Liver (tissue), 9 donors: ENCODE data around the gene SPATS2L. TPM values are rescaled to one million over a fixed set of nuclear protein-coding genes. Genes with fewer than 3 reads are reported as not detected.

ENCODE experiments used
- DNase-seq: peaks from one replicate; pipeline ENCODE4 v3.0.0-alpha.2; 2017; ENCODE audit warnings: low spot score
- H3K27ac ChIP-seq, 2 donors: one replicate each; pipeline ENCODE4 v1.7.0; 2013; ENCODE audit warnings: inconsistent platforms in 2 of 2, low read length in 2 of 2, control low read depth in 1 of 2, low read depth in 1 of 2, mild to moderate bottlenecking in 1 of 2
- H3K27me3 ChIP-seq, 4 donors: one replicate each; pipeline versions ENCODE4 v1.6.1 to v1.7.0; 2013; ENCODE audit warnings: low read length in 3 of 4, inconsistent platforms in 1 of 4, mild to moderate bottlenecking in 1 of 4, moderate library complexity in 1 of 4; ENCODE audit not compliant: control insufficient read depth in 4 of 4, insufficient read depth in 4 of 4
- H3K36me3 ChIP-seq, 4 donors: one replicate each; pipeline versions ENCODE4 v1.6.1 to v1.7.0; 2013; ENCODE audit warnings: low read length in 3 of 4, mild to moderate bottlenecking in 3 of 4, low read depth in 1 of 4, moderate library complexity in 1 of 4; ENCODE audit not compliant: control insufficient read depth in 4 of 4, insufficient read depth in 3 of 4
- H3K4me1 ChIP-seq, 4 donors: one replicate each; pipeline versions ENCODE4 v1.6.1 to v1.7.0; 2013; ENCODE audit warnings: low read length in 3 of 4, mild to moderate bottlenecking in 3 of 4, moderate library complexity in 1 of 4; ENCODE audit not compliant: control insufficient read depth in 4 of 4, insufficient read depth in 4 of 4
- H3K4me3 ChIP-seq, 3 donors: one replicate each; pipeline versions ENCODE4 v1.6.1 to v1.7.0; 2013; ENCODE audit warnings: low read length in 3 of 3, control low read depth in 1 of 3, low read depth in 1 of 3, mild to moderate bottlenecking in 1 of 3
- H3K9ac ChIP-seq, 2 donors: one replicate each; pipeline ENCODE4 v1.7.0; 2013; ENCODE audit warnings: low read length in 2 of 2, mild to moderate bottlenecking in 2 of 2, moderate library complexity in 2 of 2, control low read depth in 1 of 2, low read depth in 1 of 2
- H3K9me3 ChIP-seq, 4 donors: one replicate each; pipeline versions ENCODE4 v1.6.1 to v1.7.0; 2013; ENCODE audit warnings: low read length in 3 of 4; ENCODE audit not compliant: control insufficient read depth in 4 of 4
- EGR1 ChIP-seq, 2 donors: IDR thresholded peaks; 2 replicates each; pipeline ENCODE4 v1.6.1; 2016 to 2018; ENCODE audit warnings: antibody characterized with exemption in 2 of 2, low read depth in 2 of 2
- FOXA1 ChIP-seq: IDR thresholded peaks from 2 replicates; pipeline ENCODE4 v1.6.1; 2016; ENCODE audit warnings: antibody characterized with exemption
- FOXA2 ChIP-seq: IDR thresholded peaks from 2 replicates; pipeline ENCODE4 v1.6.1; 2016; ENCODE audit warnings: antibody characterized with exemption
- GABPA ChIP-seq, 2 donors: IDR thresholded peaks in 1 of 2; conservative IDR thresholded peaks in 1 of 2; 2 replicates each; pipeline ENCODE4 v1.6.1; 2016; ENCODE audit warnings: antibody characterized with exemption in 2 of 2, mild to moderate bottlenecking in 1 of 2, moderate library complexity in 1 of 2
- HNF4A ChIP-seq, 2 donors: conservative IDR thresholded peaks; 2 replicates each; pipeline ENCODE4 v1.6.1; 2016; ENCODE audit warnings: antibody characterized with exemption in 2 of 2, mild to moderate bottlenecking in 2 of 2
- HNF4G ChIP-seq: IDR thresholded peaks from 2 replicates; pipeline ENCODE4 v1.6.1; 2016; ENCODE audit warnings: antibody characterized with exemption
- JUND ChIP-seq, 2 donors: IDR thresholded peaks; 2 replicates each; pipeline ENCODE4 v1.6.1; 2016; ENCODE audit warnings: antibody characterized with exemption in 2 of 2
- NR2F2 ChIP-seq: IDR thresholded peaks from 2 replicates; pipeline ENCODE4 v1.6.1; 2016; ENCODE audit warnings: antibody characterized with exemption
- SP1 ChIP-seq: IDR thresholded peaks from 2 replicates; pipeline ENCODE4 v1.6.1; 2018; ENCODE audit warnings: antibody characterized with exemption, mild to moderate bottlenecking
- TAF1 ChIP-seq: conservative IDR thresholded peaks from 2 replicates; pipeline ENCODE4 v1.6.1; 2016; ENCODE audit warnings: antibody characterized with exemption, mild to moderate bottlenecking
- YY1 ChIP-seq: IDR thresholded peaks from 2 replicates; pipeline ENCODE4 v1.6.1; 2016; ENCODE audit warnings: antibody characterized with exemption, mild to moderate bottlenecking
- WGBS: extraction: QIAGEN DNeasy Blood & Tissue Kit; methylation state at CpG from one replicate; pipeline ENCODE4 v1.1.7; 2013; 5-methylcytosine and 5-hydroxymethylcytosine counted together
- polyA plus RNA-seq, 2 donors: library from polyadenylated mRNA; stranded (reverse) in 1 of 2; unstranded in 1 of 2; fragments of 200-250 nt in 1 of 2; fragments of >200 nt in 1 of 2; fragmentation: Nextera tagmentation in 1 of 2; extraction: Ambion mirVana in 1 of 2; gene quantifications; one replicate each; pipeline versions ENCODE4 v1.2.1 to v1.2.3, GENCODE V29; 2013 to 2015
- total RNA-seq, 2 donors: library from RNA; depleted of rRNA; stranded (reverse); fragments of >200 nt; gene quantifications; one replicate each; pipeline ENCODE4 v1.2.3, GENCODE V29; 2014
- TF ChIP-seq, protein P1 (sequence below): IDR thresholded peaks from 2 replicates; pipeline ENCODE4 v1.6.1; 2016; ENCODE audit warnings: antibody characterized with exemption
- TF ChIP-seq, protein P2 (sequence below): IDR thresholded peaks from 2 replicates; pipeline ENCODE4 v1.6.1; 2016; ENCODE audit warnings: antibody characterized with exemption
- TF ChIP-seq, protein P3 (sequence below): fragments of 150-350 bp; IDR thresholded peaks from 2 replicates; pipeline ENCODE4 v1.5.1; 2017; ENCODE audit warnings: improper control_type of control experiment, low read depth, low read length; ENCODE audit not compliant: missing input control
- TF ChIP-seq, protein P4 (sequence below): IDR thresholded peaks from 2 replicates; pipeline ENCODE4 v1.6.1; 2016; ENCODE audit warnings: antibody characterized with exemption, mild to moderate bottlenecking
- donor health status: healthy.
- donor health status: healthy.
- donor health status: healthy.
- donor health status: healthy.
- donor health status: healthy.

The SPATS2L gene
- total and polyA plus RNA-seq, 4 donors: 31.4 to 49.9 (median 42.4) TPM

DNA sequence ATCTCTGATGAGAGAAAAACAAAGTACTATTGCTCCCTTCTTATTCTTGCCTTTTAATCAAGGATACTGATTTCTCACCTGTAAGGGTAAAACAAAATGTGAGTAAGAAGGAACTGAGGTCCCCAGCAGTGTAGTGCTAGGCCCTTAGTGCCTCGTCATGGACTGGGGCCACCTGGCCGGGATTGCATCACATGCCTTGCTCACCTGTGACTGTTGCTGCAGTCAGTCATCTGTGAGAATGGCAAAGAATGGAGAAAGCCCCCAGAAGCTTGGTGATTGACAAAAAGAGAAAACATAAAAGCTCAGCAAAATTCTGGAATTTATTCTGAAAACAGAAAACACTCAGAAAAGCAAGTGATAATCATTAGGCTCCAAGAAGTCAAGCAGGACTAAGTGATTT, 63.4 kb downstream of the SPATS2L start:
- H3K27me3 ChIP-seq: no peaks in the 10 kb centered on the region
- H3K36me3 ChIP-seq: no peaks in the 10 kb centered on the region
- H3K9me3 ChIP-seq: no peaks in the 10 kb centered on the region
- 19% methylated on average over 2 of the region's 2 CpGs for WGBS
- H3K27ac ChIP-seq: no peak overlapping the region
- no peak overlapping the region for H3K9ac ChIP-seq
- TF ChIP-seq NR2F2 (no peak), GABPA (IDR thresholded peaks at IDR 0.05 in 1 of 2, conservative IDR thresholded peaks at IDR 0.05 in 1 of 2) (no peak), FOXA1 (no peak), HNF4G (no peak), TAF1 (no peak), HNF4A (conservative IDR thresholded peaks at IDR 0.05) (no peak), EGR1 (IDR thresholded peaks at IDR 0.05; ENCODE audit: low read depth in 2 of 2) (no peak), JUND (IDR thresholded peaks at IDR 0.05) (no peak), SP1 (no peak), FOXA2 (no peak)
- TF ChIP-seq, protein P1, sequence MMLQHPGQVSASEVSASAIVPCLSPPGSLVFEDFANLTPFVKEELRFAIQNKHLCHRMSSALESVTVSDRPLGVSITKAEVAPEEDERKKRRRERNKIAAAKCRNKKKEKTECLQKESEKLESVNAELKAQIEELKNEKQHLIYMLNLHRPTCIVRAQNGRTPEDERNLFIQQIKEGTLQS: no peak
- TF ChIP-seq, protein P2, sequence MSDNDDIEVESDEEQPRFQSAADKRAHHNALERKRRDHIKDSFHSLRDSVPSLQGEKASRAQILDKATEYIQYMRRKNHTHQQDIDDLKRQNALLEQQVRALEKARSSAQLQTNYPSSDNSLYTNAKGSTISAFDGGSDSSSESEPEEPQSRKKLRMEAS: no peak
- TF ChIP-seq, protein P3, sequence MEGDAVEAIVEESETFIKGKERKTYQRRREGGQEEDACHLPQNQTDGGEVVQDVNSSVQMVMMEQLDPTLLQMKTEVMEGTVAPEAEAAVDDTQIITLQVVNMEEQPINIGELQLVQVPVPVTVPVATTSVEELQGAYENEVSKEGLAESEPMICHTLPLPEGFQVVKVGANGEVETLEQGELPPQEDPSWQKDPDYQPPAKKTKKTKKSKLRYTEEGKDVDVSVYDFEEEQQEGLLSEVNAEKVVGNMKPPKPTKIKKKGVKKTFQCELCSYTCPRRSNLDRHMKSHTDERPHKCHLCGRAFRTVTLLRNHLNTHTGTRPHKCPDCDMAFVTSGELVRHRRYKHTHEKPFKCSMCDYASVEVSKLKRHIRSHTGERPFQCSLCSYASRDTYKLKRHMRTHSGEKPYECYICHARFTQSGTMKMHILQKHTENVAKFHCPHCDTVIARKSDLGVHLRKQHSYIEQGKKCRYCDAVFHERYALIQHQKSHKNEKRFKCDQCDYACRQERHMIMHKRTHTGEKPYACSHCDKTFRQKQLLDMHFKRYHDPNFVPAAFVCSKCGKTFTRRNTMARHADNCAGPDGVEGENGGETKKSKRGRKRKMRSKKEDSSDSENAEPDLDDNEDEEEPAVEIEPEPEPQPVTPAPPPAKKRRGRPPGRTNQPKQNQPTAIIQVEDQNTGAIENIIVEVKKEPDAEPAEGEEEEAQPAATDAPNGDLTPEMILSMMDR: no peak
- TF ChIP-seq, protein P4, sequence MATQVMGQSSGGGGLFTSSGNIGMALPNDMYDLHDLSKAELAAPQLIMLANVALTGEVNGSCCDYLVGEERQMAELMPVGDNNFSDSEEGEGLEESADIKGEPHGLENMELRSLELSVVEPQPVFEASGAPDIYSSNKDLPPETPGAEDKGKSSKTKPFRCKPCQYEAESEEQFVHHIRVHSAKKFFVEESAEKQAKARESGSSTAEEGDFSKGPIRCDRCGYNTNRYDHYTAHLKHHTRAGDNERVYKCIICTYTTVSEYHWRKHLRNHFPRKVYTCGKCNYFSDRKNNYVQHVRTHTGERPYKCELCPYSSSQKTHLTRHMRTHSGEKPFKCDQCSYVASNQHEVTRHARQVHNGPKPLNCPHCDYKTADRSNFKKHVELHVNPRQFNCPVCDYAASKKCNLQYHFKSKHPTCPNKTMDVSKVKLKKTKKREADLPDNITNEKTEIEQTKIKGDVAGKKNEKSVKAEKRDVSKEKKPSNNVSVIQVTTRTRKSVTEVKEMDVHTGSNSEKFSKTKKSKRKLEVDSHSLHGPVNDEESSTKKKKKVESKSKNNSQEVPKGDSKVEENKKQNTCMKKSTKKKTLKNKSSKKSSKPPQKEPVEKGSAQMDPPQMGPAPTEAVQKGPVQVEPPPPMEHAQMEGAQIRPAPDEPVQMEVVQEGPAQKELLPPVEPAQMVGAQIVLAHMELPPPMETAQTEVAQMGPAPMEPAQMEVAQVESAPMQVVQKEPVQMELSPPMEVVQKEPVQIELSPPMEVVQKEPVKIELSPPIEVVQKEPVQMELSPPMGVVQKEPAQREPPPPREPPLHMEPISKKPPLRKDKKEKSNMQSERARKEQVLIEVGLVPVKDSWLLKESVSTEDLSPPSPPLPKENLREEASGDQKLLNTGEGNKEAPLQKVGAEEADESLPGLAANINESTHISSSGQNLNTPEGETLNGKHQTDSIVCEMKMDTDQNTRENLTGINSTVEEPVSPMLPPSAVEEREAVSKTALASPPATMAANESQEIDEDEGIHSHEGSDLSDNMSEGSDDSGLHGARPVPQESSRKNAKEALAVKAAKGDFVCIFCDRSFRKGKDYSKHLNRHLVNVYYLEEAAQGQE: no peak
- no peak overlapping the region for H3K4me3 ChIP-seq
- H3K4me1 ChIP-seq: peaks cover 4 to 48% (median 42%) of the 10 kb centered on the region in 4 donors
- no peak for DNase-seq

DNA sequence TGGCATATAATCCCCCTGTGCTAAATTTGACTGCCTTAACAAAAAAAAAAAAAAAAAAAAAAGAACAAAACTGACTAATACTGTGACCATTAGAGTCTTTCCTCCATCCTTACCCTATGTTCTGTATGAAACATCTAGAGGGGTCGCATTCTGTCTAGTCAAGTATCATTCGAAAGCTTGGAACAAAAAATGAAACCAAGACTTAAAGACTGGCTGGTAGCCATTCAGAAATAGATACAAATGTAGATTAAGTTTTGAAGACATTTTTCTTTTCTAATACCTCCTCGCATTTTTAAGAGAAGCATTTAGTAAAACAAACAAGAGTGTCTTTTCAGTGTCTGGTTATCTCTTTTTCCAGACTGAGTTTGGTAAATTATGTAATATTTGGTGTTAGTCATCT, 66.7 kb downstream of the SPATS2L start:
- no peaks in the 10 kb centered on the region for H3K27me3 ChIP-seq
- H3K4me1 ChIP-seq: peaks cover 16 to 57% (median 51%) of the 10 kb centered on the region in 4 donors
- no peaks in the 10 kb centered on the region for H3K9me3 ChIP-seq
- 64% methylated on average over 3 of the region's 3 CpGs for WGBS
- TF ChIP-seq JUND (IDR thresholded peaks at IDR 0.05) (no peak), GABPA (IDR thresholded peaks at IDR 0.05 in 1 of 2, conservative IDR thresholded peaks at IDR 0.05 in 1 of 2) (no peak), YY1 (no peak), EGR1 (IDR thresholded peaks at IDR 0.05; ENCODE audit: low read depth in 2 of 2) (no peak)
- TF ChIP-seq, protein P1: no peak
- H3K9ac ChIP-seq: peak overlapping the region in 1 of 2 donors; percentile 17
- no peak overlapping the region for H3K4me3 ChIP-seq
- peak overlapping the region; percentile 70 to 92 for H3K27ac ChIP-seq
- H3K36me3 ChIP-seq: no peaks in the 10 kb centered on the region
- no peak for DNase-seq
